ENCODE data around the gene LAPTM4A. TPM values are rescaled to one million over a fixed set of nuclear protein-coding genes. Genes with fewer than 3 reads are reported as not detected.

The LAPTM4A gene
- total and polyA plus RNA-seq, 2 of the 4 experiments (the other 2 are of a cell fraction) = 97.7 to 401 TPM

GRCh38 chr2:20061940-20062339 lies 10.5 kb upstream of the LAPTM4A start:
- POLR2A ChIA-PET (ENCODE audit: unreplicated experiment) = interaction anchor here (3.4 kb wide), 1 partner anchor 10 kb away, joined by 18 read pairs; the partner anchor contains the start of gene LAPTM4A
- in situ Hi-C loops (cut with MboI; ENCODE audit: low sequenced_read_pairs) = no loop called here
- H4K8ac ChIP-seq (ENCODE audit: low read depth in 2 of 2, low read length in 2 of 2) = peak overlapping the region; percentile 3 to 56; a peak in 3 of 4 replicates
- TF ChIP-seq RCOR1 (IDR thresholded peaks at IDR 0.05; ENCODE audit: insufficient replicate concordance, low read length) (no peak), RAD21 (IDR thresholded peaks at IDR 0.05; ENCODE audit: low read length) (no peak), BHLHE40 (IDR thresholded peaks at IDR 0.05; ENCODE audit: low read depth, low read length) (no peak), MAFK (IDR thresholded peaks at IDR 0.05; ENCODE audit: low read depth, low read length) (no peak), CTCF (conservative IDR thresholded peaks at IDR 0.05; ENCODE audit: low read depth, low read length) (no peak), FOS (IDR thresholded peaks at IDR 0.05; ENCODE audit: low read depth, low read length) (no peak), MAZ (IDR thresholded peaks at IDR 0.05; ENCODE audit: borderline replicate concordance, low read depth, low read length) (no peak), ELK1 (IDR thresholded peaks at IDR 0.05; ENCODE audit: borderline replicate concordance, low read depth, low read length) (no peak), SMC3 (IDR thresholded peaks at IDR 0.05; ENCODE audit: low read depth, low read length) (no peak), CHD1 (IDR thresholded peaks at IDR 0.05; ENCODE audit: low read depth, low read length) (no peak), RFX5 (IDR thresholded peaks at IDR 0.05; ENCODE audit: low read depth, low read length) (no peak), MXI1 (IDR thresholded peaks at IDR 0.05; ENCODE audit: borderline replicate concordance, low read depth, low read length) (no peak), CEBPB (IDR thresholded peaks at IDR 0.05; ENCODE audit: low read depth, low read length) (no peak), USF2 (IDR thresholded peaks at IDR 0.05; ENCODE audit: low read depth, low read length) (no peak), POLR2A (IDR thresholded peaks at IDR 0.05; ENCODE audit: low read depth, low read length) (no peak)

More at GRCh38 chr2:20061940-20062339, 10.5 kb upstream of the LAPTM4A start:
- peak overlapping the region; percentile 86 for H3K27ac ChIP-seq (ENCODE audit: insufficient read depth, low read length)
- peak overlapping the region; percentile 76 for H3K4ac ChIP-seq (ENCODE audit: low read depth, low read length)
- peak overlapping the region; percentile 19 for H2AK9ac ChIP-seq (replicated peaks; ENCODE audit: low read depth, low read length, poor library complexity)
- peaks cover 15% of the 10 kb centered on the region for H3K9me1 ChIP-seq (ENCODE audit: insufficient read depth, low read length)
- peak overlapping the region; percentile 85 for H4K91ac ChIP-seq (ENCODE audit: insufficient read depth, low read depth, low read length)
- peak overlapping the region; percentile 38 for H2AFZ ChIP-seq (replicated peaks; ENCODE audit: low read length, poor library complexity)
- intact Hi-C loops (cut with micrococcal nuclease) = loop anchor here (1.0 kb wide), 1 partner anchor 12 kb away; no protein-coding TSS in a partner anchor
- no peaks in the 10 kb centered on the region for H3K36me3 ChIP-seq (ENCODE audit: control insufficient read depth, insufficient read depth, low read length)
- H2AK5ac ChIP-seq (ENCODE audit: low read depth, low read length) = peak overlapping the region; percentile 87
- peak overlapping the region; percentile 86 for H2BK5ac ChIP-seq (ENCODE audit: low read depth, low read length, poor library complexity, severe bottlenecking)
- CTCF ChIA-PET = interaction anchor here (1.0 to 1.9 kb wide), 2 partner anchors 10 to 46 kb away, joined by 7 to 9 read pairs; partner anchors contain the start of gene LAPTM4A
- peak overlapping the region; percentile 77 for H3K14ac ChIP-seq (replicated peaks; ENCODE audit: low read depth, low read length)
- DNase-seq (no peak), ATAC-seq (ENCODE audit: low read depth) (peak; percentile 2; the same call in 1 of the 2 replicates)
- peak overlapping the region; percentile 75 for H2BK120ac ChIP-seq (ENCODE audit: low read depth, low read length)
- H4K20me1 ChIP-seq (ENCODE audit: insufficient read depth, low read length) = peaks cover 4% of the 10 kb centered on the region
- no peaks in the 10 kb centered on the region for H3K27me3 ChIP-seq (ENCODE audit: control insufficient read depth, insufficient read depth, low read length)
- 96% methylated on average over 3 of the region's 5 CpGs; no CpG with 5 or more reads in 1 of the 2 experiments for whole genome bisulfite sequencing, 2 experiments (ENCODE audit: extremely low coverage in 2 of 2, insufficient read length in 1 of 2)
- no peaks in the 10 kb centered on the region; the same call in 1 of the 2 replicates for H3K9me3 ChIP-seq (ENCODE audit: control insufficient read depth, insufficient read depth, low read length)
- peaks cover 20% of the 10 kb centered on the region for H3K4me1 ChIP-seq (ENCODE audit: control insufficient read depth, insufficient read depth, low read length)
- H2BK15ac ChIP-seq (ENCODE audit: low read depth, low read length) = peak overlapping the region; percentile 27; the same call in 2 of the 3 replicates
- H3K18ac ChIP-seq (ENCODE audit: low read depth, low read length) = peak overlapping the region; percentile 89
- H3K56ac ChIP-seq (ENCODE audit: extremely low read depth, insufficient read depth, low read length) = 0 out of 2 replicates have a peak overlapping the region, but pooled peaks have one; percentile 27
- peaks cover 0 to 8% of the 10 kb centered on the region in 2 experiments; a peak in 2 of 4 replicates for H3K79me1 ChIP-seq (ENCODE audit: low read depth in 1 of 2, low read length in 2 of 2)
- H3K9ac ChIP-seq (ENCODE audit: low read depth, low read length) = peak overlapping the region; percentile 34; the same call in 1 of the 2 replicates
- H3K23ac ChIP-seq (ENCODE audit: low read depth, low read length) = peak overlapping the region; percentile 23; the same call in 1 of the 2 replicates
- no peak overlapping the region for H3K4me3 ChIP-seq (ENCODE audit: insufficient read depth, low read depth, low read length)
- BruUV-seq (replicated peaks) = no TSS peak
- H4K5ac ChIP-seq (ENCODE audit: low read depth, low read length) = peak overlapping the region; percentile 84
- dilution Hi-C loops (cut with HindIII; ENCODE audit: low sequenced_read_pairs, unreplicated experiment) = no loop called here
- H2BK20ac ChIP-seq (ENCODE audit: low read depth, low read length) = peak overlapping the region; percentile 52
- peak overlapping the region; percentile 11; the same call in 1 of the 2 replicates for H3K4me2 ChIP-seq (ENCODE audit: low read depth, low read length)
